Measurements from ENCODE around the gene TM9SF1.
A peak's percentile ranks its signal among the peaks of the same experiment; 100 is the strongest.

Gene TM9SF1

GRCh38 chr14:24181371-24182077 lies 13.7 kb downstream of the TM9SF1 start:
- Histone ChIP-seq H3K4me3 (ENCODE audit: low read length) (no peak overlapping the region), H3K27me3 (ENCODE audit: control insufficient read depth, insufficient read depth, low read length) (no peaks in the 10 kb centered on the region), H3K36me3 (ENCODE audit: control insufficient read depth, low read depth, low read length) (peaks cover 88% of the 10 kb centered on the region), H3K4me1 (ENCODE audit: control insufficient read depth, low read depth, low read length) (no peaks in the 10 kb centered on the region), H3K9me3 (ENCODE audit: control insufficient read depth, low read depth, low read length) (no peaks in the 10 kb centered on the region), H3K27ac (ENCODE audit: low read length) (no peak overlapping the region), H3K9ac (ENCODE audit: low read length) (no peak overlapping the region)

- H3K4me3 ChIP-seq (ENCODE audit: low read length): no peak overlapping the region
- peaks cover 76% of the 10 kb centered on the region for H3K36me3 ChIP-seq (ENCODE audit: control insufficient read depth, low read depth, low read length)
- no peaks in the 10 kb centered on the region for H3K27me3 ChIP-seq (ENCODE audit: control insufficient read depth, insufficient read depth, low read length)
- H3K9ac ChIP-seq (ENCODE audit: low read length): no peak overlapping the region
- no peaks in the 10 kb centered on the region for H3K9me3 ChIP-seq (ENCODE audit: control insufficient read depth, low read depth, low read length)
- H3K27ac ChIP-seq (ENCODE audit: low read length): no peak overlapping the region
- no peaks in the 10 kb centered on the region for H3K4me1 ChIP-seq (ENCODE audit: control insufficient read depth, low read depth, low read length)
These were observed 15.1 kb downstream of the TM9SF1 start for GRCh38 chr14:24179961-24180796.

GRCh38 chr14:24179294-24179960 lies 15.8 kb downstream of the TM9SF1 start:
- H3K4me1 ChIP-seq (ENCODE audit: control insufficient read depth, low read depth, low read length): no peaks in the 10 kb centered on the region
- H3K27me3 ChIP-seq (ENCODE audit: control insufficient read depth, insufficient read depth, low read length): no peaks in the 10 kb centered on the region
- no peak overlapping the region for H3K27ac ChIP-seq (ENCODE audit: low read length)
- H3K4me3 ChIP-seq (ENCODE audit: low read length): no peak overlapping the region
- H3K9ac ChIP-seq (ENCODE audit: low read length): no peak overlapping the region
- H3K36me3 ChIP-seq (ENCODE audit: control insufficient read depth, low read depth, low read length): peaks cover 68% of the 10 kb centered on the region
- no peaks in the 10 kb centered on the region for H3K9me3 ChIP-seq (ENCODE audit: control insufficient read depth, low read depth, low read length)

- H3K27ac ChIP-seq (ENCODE audit: low read length): no peak overlapping the region
- no peaks in the 10 kb centered on the region for H3K27me3 ChIP-seq (ENCODE audit: control insufficient read depth, insufficient read depth, low read length)
- H3K9ac ChIP-seq (ENCODE audit: low read length): no peak overlapping the region
- peaks cover 62% of the 10 kb centered on the region for H3K36me3 ChIP-seq (ENCODE audit: control insufficient read depth, low read depth, low read length)
- no peak overlapping the region for H3K4me3 ChIP-seq (ENCODE audit: low read length)
- no peaks in the 10 kb centered on the region for H3K9me3 ChIP-seq (ENCODE audit: control insufficient read depth, low read depth, low read length)
- no peaks in the 10 kb centered on the region for H3K4me1 ChIP-seq (ENCODE audit: control insufficient read depth, low read depth, low read length)
These were observed 16.7 kb downstream of the TM9SF1 start for GRCh38 chr14:24178399-24179178.

DNA sequence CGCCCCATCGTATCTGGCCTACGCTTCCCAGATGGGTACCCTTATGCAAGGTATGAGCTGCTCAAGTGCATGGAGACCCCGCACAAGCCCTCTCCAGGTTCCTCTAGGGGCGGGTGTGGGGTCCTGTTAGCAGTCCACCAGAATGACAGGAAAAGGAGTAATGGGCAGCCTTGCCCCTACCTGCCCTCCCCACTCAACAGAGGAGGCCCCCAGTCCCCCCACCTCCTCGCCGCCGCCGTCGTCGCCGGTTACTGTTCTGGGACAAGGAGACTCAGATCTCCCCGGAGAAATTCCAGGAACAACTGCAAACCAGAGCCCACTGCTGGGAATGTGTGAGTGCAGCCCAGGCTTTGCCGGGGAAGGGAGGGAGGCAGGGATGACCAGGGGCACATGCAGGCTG lies 17.4 kb downstream of the TM9SF1 start:
- Histone ChIP-seq H3K4me1 (ENCODE audit: control insufficient read depth, low read depth, low read length) (no peaks in the 10 kb centered on the region), H3K36me3 (ENCODE audit: control insufficient read depth, low read depth, low read length) (peaks cover 55% of the 10 kb centered on the region), H3K9me3 (ENCODE audit: control insufficient read depth, low read depth, low read length) (no peaks in the 10 kb centered on the region), H3K27me3 (ENCODE audit: control insufficient read depth, insufficient read depth, low read length) (no peaks in the 10 kb centered on the region), H3K4me3 (ENCODE audit: low read length) (no peak overlapping the region), H3K27ac (ENCODE audit: low read length) (no peak overlapping the region), H3K9ac (ENCODE audit: low read length) (no peak overlapping the region)

GRCh38 chr14:24177041-24177825 lies 18.0 kb downstream of the TM9SF1 start:
- Histone ChIP-seq H3K9me3 (ENCODE audit: control insufficient read depth, low read depth, low read length) (no peaks in the 10 kb centered on the region), H3K36me3 (ENCODE audit: control insufficient read depth, low read depth, low read length) (peaks cover 48% of the 10 kb centered on the region), H3K9ac (ENCODE audit: low read length) (no peak overlapping the region), H3K27me3 (ENCODE audit: control insufficient read depth, insufficient read depth, low read length) (no peaks in the 10 kb centered on the region), H3K27ac (ENCODE audit: low read length) (no peak overlapping the region), H3K4me1 (ENCODE audit: control insufficient read depth, low read depth, low read length) (peaks cover 3% of the 10 kb centered on the region), H3K4me3 (ENCODE audit: low read length) (no peak overlapping the region)

- H3K27ac ChIP-seq (ENCODE audit: low read length): no peak overlapping the region
- H3K9me3 ChIP-seq (ENCODE audit: control insufficient read depth, low read depth, low read length): no peaks in the 10 kb centered on the region
- no peak overlapping the region for H3K4me3 ChIP-seq (ENCODE audit: low read length)
- H3K27me3 ChIP-seq (ENCODE audit: control insufficient read depth, insufficient read depth, low read length): no peaks in the 10 kb centered on the region
- no peak overlapping the region for H3K9ac ChIP-seq (ENCODE audit: low read length)
- peaks cover 5% of the 10 kb centered on the region for H3K4me1 ChIP-seq (ENCODE audit: control insufficient read depth, low read depth, low read length)
- peaks cover 43% of the 10 kb centered on the region for H3K36me3 ChIP-seq (ENCODE audit: control insufficient read depth, low read depth, low read length)
These were observed 18.6 kb downstream of the TM9SF1 start for GRCh38 chr14:24176599-24176998.

DNA sequence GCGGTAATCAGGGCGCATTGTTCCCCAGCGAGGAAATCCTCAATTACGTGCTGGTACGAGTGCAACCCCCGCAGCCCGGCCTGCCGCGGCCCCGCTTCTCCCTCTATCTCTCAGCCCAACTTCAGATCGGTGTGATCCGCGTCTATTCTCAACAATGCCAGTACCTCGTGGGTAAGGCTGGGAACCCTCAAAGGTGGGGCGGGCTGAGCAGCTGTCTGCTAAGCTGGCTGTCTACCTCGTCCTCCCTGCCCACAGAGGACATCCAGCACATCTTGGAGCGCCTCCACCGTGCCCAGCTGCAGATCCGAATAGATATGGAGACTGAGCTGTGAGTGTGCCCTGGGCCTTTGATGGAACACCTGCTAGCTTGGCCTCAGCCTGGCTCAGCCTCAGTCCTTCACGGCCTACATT lies 22.4 kb downstream of the TM9SF1 start:
- Histone ChIP-seq H3K9ac (ENCODE audit: low read length) (no peak overlapping the region), H3K27me3 (ENCODE audit: control insufficient read depth, insufficient read depth, low read length) (no peaks in the 10 kb centered on the region), H3K27ac (ENCODE audit: low read length) (no peak overlapping the region), H3K9me3 (ENCODE audit: control insufficient read depth, low read depth, low read length) (no peaks in the 10 kb centered on the region), H3K4me1 (ENCODE audit: control insufficient read depth, low read depth, low read length) (peaks cover 5% of the 10 kb centered on the region), H3K36me3 (ENCODE audit: control insufficient read depth, low read depth, low read length) (peaks cover 8% of the 10 kb centered on the region), H3K4me3 (ENCODE audit: low read length) (peak overlapping the region; percentile 57)

- peak overlapping the region; percentile 16 for H3K9ac ChIP-seq (ENCODE audit: low read length)
These were observed 22.9 kb downstream of the TM9SF1 start for GRCh38 chr14:24172261-24172860.

DNA sequence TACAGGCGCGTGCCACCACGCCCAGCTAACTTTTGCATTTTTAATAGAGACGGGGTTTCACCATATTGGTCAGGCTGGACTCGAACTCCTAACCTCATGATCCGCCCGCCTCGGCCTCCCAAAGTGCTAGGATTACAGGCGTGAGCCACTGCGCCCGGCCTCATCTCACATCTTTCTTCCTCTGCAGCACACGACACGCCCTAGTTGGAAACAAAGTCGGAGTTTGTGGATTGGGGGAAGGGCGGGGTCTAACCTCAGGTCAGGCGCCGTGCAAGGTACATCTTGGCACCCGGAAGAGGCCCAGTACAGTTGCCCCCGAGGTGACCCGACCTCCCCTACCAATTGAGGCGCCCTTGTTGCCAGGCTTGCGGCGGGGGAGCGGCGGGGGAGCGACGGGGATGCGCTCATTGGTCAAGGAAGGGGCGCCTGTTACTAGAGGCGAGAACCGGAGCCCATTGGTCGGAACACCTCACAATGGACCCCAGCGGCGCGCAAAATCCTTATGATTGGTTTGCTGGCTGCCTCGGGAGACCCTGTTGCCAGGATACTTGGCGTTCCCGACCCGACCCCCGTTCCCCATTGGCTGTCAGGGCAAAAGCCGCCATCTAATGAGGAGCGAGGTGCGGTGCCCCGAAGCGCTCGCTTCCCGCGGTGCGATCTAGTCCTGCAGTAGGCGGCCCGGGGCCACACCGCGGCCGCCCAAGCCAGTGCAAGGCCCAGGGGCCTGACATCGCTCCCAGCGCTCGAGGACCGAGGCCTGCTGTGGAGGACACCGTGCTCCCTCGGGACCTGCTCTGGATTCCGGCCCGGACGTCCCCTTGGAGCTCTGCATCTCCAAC lies 23.6 kb downstream of the TM9SF1 start, which contains the start of gene REC8:
Gene REC8 (plus strand): TSS at position 659 of the 839 bp plus-strand sequence. CDS start 473 bp downstream, outside the sequence.
- Histone ChIP-seq H3K27ac (ENCODE audit: low read length) (no peak within 1 kb of the TSS), H3K4me3 (ENCODE audit: low read length) (peak within 1 kb of the TSS; percentile 57), H3K9me3 (ENCODE audit: control insufficient read depth, low read depth, low read length) (no peaks in the 10 kb centered on the region), H3K27me3 (ENCODE audit: control insufficient read depth, insufficient read depth, low read length) (no peaks in the 10 kb centered on the region), H3K9ac (ENCODE audit: low read length) (peak within 1 kb of the TSS; percentile 16), H3K36me3 (ENCODE audit: control insufficient read depth, low read depth, low read length) (peaks cover 3% of the 10 kb centered on the region), H3K4me1 (ENCODE audit: control insufficient read depth, low read depth, low read length) (peaks cover 5% of the 10 kb centered on the region)

More at GRCh38 chr14:24172261-24172860, 22.9 kb downstream of the TM9SF1 start:
- Histone ChIP-seq H3K9me3 (ENCODE audit: control insufficient read depth, low read depth, low read length) (no peaks in the 10 kb centered on the region), H3K36me3 (ENCODE audit: control insufficient read depth, low read depth, low read length) (peaks cover 4% of the 10 kb centered on the region), H3K4me1 (ENCODE audit: control insufficient read depth, low read depth, low read length) (peaks cover 5% of the 10 kb centered on the region), H3K27me3 (ENCODE audit: control insufficient read depth, insufficient read depth, low read length) (no peaks in the 10 kb centered on the region), H3K4me3 (ENCODE audit: low read length) (peak overlapping the region; percentile 57), H3K27ac (ENCODE audit: low read length) (no peak overlapping the region)

Measured in iPS-18a (cell line).